G401.6 (cell line): Measurements from ENCODE around the gene ATP2B2.
"Not testable (repeated sequence)": the region's sequence is repeated elsewhere in the genome, so short reads cannot be mapped to it uniquely, and the experiment has no call there.

Source experiments
- FAIRE-seq: peaks from 2 replicates; lab custom pipeline; 2012; peaks lifted over from hg19 to GRCh38; lab: Jason Lieb, UNC

The ATP2B2 gene

DNA sequence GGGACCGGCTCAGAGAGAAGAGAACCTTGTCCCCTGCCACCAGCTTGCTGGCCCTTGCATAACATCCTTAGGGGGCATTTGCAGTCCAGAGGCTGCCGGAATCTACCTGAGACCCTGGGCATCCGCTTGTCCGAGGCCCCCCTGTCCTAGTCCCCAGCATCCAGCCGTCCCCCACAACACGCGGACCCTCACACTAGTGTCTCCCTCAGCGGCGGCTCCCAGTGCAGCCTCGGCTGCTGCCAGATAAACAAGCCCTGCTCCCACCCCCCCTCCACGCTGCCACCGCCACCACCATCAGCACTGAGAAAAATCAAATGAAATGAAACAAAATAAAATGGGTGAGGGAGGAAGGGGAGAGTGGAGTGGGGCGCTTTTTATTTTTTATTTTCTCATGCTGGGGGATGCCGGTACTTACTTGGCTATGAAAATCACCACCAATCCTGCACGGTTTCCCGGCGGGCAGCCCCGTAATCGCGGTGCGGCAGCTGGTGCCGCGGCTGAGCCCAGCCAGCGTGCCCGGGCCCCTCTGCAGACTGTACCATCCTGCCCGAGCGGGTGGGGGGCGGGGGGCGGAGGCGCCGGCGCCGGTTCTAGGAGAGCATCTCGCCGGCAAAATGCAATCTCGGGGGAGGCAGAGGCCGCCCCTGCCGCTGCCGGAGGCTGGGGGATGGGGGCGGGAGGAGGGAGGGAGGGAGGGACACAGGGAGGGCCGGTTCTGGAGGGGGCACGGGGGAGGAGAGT, at the start of gene ATP2B2:
Gene ATP2B2, minus strand, starts transcription at position 537 of the 741 bp plus-strand sequence. CDS start 56,043 bp downstream, outside the sequence.
- no peak for FAIRE-seq

DNA sequence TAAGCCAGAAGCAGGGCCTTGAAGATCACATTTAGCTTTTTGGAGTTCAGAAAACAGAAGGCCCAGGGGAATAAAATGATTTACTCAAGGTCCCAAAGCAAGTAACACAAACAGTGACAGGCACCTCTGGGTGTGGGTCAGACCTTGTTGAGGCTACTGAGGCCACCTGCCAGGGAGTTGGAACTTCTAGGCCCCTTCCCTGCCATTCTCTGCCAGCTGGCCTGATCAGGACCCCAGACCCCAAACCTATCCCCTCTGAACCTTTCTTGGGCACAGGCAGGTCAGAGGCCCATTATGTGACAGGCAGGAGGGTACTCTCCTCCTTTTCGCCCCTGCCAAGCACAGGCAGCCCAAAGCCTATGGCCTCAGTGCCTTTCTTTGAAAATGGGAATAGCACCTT, 49.4 kb upstream of the ATP2B2 start:
- FAIRE-seq: no peak

DNA sequence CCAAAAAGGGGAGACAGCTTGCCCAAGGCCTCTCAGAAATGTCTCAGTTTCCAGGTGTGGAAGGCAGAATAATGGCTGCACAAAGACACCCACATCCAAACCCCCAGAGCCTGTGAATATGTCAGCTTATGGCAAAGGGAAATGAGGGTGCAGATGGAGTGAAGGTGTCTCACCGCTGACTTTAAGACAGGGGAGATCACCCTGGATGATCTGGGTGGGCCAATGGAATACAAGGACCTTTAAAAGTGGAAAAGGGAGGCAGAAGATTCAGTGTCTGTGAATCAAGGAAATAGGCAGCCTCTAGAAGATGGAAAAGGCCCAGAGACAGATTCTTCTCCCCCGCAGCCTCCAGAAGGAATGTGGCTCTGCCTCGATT, 48.8 kb upstream of the ATP2B2 start:
- no peak for FAIRE-seq

DNA sequence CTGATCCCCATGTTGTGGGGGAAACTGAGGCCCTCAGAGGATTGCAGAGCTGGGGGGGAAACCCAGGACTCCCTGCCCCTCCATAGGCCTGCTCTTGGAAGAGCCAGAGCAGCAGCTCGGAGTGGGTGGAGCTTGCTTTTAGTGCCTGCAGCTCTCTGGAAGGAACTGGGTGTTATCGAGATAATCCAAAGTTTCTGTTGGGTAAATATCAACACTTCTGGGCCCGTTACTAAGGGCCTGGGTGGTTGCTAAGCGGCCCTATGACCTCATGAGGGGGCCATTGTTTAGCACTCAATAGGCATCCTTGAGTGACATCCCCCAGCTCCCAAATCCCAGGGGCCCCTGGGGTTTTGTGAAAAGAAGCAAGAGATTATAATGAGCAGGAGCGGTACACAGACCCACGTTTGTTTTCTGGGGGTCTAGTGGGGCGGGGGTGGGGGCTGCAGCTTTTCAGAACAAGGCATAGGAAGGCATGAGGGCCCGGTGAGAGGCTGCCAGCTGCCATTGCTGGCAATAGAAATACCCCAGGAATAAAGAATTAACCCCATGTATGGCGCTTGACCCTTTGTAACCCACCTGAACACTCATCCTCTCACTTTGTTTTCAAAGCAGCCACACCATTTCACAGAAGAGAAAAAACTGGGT, 48.3 kb upstream of the ATP2B2 start:
- FAIRE-seq: no peak

DNA sequence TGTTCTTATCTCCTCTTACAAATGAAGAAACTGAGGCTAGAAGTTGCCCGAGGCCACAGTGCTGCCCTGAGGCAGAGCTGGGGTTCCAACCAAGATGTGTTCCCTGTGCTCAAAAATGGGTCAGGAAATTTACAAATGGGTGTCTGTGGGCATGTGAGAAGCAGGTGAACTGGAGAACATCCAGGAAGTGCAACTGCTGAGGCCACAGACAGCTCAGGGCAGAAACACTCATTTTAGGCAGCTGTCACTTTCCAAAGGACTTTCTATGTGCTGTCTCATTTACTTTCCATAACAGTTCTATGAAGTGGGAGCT, 47.2 kb upstream of the ATP2B2 start:
- no peak for FAIRE-seq

DNA sequence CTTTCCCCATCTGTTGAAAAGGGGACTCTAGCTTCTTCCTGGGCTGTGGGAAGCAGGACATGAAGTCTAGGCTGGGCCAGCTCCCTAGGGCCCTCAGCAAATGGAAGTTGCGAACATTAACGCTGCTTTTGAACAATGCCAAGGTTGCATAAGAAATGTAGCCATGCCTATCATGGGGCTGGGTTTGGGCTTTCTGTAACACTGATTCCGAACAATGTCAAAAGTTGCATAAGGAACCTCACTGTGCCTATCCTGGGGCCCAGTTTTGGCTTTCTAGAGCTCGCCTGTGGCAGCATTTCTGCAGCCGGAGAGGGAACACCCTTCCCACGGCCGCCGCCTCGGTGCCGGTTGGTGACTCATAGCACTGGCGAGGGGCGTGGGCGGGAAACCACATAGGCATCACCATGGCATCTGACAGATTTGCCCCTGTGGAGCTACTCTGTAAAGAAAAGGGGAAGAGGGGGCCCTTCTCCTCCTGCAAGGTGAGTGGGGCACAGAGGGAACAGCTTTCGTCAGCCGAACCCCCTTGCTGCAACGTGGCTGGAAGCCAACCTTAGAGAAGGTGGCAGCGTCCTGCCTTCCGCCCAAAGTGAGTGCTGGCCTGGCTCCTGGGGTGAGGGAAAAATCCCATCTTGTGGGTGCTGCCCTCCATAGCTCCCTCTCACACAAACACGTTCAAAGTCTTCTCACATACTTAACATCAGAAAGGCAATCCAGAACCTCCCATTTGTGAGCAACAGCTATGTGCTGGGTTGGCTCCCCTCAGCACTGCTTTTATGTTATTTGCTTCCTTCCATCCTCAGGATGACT, 46.6 kb upstream of the ATP2B2 start:
- FAIRE-seq: no peak

DNA sequence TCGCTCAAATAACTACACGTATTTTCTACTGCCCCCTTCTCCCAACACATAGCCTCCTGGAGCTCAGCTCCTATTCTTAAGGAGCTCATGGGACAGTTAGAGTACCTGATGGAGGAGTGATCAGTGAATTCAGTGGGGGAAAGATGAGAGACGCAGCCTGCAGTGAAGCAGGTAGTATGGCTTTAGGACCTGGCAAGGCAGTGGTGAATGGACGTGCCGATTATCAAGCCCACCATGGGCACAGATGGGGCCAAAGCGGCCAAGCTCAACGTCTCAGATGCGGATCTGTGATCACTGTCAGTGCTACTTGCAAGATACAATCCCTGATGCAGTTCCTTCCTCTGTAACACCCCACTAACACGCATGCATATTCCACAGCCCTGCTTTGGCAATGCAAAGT, 45.8 kb upstream of the ATP2B2 start:
- FAIRE-seq: no peak

DNA sequence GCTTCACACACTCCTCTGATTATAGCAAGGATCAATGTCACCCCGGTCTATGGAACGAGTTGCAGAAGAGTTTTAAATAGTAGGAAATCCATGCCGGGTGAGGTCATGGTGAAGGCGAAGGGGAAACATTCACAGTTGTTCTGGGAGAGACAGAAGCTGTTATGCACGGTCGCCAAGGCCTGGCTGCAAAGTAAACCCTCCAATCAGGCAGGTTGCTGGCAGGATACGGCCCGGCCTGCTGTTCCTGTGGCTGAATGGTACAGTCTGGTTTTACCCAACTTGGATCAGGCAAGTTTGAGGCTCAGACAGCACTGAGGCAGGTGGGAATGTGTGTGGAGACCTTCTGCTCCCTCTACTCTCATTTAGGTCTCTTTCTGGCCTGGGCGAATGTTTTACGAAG, 45.3 kb upstream of the ATP2B2 start:
- FAIRE-seq: no peak

DNA sequence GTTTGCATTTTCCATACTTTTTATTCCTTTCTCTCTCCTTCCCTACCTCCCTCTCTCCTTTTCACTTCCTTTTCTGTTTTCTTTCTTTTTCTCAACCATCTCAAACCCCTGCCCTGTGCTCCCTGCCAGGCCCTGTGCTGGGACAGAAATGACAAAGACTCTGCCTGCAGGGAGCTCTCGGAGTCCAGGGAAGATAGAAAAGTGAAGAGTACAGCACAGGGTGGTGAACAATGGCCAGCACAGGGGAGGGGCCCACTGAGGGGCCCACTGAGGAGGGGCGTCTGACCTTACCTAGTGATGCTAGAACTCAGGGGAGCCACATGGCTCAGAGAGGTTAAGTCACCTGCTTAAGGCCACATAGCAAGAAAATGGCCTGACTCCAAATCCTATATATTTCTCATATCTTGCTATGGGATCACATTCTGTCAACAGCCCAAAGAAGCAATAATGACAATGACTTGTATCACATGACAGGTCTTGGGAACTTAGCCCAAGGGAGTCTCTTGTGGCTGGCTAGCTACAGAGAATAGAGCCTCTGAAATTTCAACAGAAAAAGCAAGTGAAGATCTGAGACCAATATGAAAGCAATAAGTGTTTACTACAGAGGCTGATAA, 44.3 kb upstream of the ATP2B2 start:
- no peak for FAIRE-seq

DNA sequence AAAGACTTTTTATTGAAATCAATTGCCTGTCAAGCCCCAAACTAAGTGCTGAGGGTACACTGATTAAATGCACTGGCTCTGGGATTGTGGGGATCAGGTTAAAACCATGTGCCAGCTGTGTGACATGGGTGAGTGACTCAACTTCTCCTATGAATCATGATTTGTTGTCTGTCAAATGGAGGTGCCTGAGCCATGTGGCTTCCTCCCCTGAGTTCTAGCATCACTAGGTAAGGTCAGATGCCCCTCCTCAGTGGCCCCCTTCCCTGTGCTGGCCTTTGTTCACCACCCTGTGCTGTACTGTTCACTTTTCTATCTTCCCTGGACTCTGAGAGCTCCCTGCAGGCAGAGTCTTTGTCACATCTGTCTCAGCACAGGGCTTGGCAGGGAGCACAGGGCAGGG, 43.6 kb upstream of the ATP2B2 start:
- FAIRE-seq: no peak

DNA sequence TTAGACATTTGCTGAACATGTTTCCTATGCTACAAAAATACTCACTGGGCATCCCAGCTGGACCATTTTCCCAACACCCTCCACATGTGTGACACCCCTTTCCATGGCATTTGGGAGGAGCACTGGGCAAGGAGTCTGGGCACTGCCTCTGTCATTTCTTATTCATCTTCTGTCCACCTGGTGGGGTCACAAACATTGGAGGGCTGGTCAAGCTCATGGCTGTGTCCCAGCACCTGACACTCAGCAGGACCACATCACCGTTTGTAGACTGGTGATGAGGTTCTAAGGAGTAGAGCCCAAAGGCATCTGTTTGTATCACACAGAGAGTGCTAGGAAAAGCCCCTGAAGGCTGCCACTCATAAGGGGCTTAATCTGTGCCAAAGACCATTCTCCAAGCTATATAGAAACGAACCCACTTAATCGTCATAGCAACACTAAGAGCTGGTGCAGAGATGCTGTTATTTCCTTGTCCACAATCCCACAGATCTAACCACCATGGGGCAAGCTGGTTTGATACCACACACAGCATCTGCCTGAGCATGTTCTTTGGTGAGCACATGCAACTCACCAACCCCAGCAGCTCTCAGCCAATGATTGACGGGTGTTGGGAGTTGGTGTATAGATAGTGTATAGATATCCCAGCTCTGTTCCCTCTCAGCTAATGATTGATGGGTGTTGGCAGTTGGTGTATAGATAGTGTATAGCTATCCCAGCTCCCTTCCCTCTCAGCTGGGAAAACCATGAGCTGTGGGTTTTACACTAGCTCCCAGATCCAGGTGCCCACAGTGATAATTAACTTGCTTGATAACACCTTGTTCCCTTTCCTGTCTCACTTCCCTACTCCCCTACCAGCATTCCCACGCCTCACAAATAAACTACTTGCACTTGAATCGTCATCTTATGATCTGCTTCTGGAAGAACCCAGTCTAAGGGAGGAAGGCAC, 42.7 kb upstream of the ATP2B2 start:
- no peak for FAIRE-seq

DNA sequence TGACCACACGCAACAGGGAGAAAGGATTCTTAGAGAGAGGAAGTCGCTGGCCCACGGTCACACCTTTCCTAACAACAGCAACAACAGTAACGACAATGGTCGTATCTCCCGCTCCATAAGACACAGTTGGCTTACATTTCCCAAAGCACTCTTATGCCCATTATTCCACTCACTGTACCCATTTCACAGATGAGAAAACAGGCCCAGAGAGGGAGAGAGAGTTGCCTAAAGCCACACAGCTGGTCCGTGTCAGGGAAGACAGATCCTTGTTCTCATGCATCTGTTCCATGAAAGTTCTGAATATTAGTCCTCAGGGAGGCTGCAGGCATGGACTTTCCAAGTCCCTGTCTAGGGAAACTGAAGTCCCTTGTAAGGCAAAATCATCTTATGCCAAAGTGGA, 42.0 kb upstream of the ATP2B2 start:
- FAIRE-seq: no peak

DNA sequence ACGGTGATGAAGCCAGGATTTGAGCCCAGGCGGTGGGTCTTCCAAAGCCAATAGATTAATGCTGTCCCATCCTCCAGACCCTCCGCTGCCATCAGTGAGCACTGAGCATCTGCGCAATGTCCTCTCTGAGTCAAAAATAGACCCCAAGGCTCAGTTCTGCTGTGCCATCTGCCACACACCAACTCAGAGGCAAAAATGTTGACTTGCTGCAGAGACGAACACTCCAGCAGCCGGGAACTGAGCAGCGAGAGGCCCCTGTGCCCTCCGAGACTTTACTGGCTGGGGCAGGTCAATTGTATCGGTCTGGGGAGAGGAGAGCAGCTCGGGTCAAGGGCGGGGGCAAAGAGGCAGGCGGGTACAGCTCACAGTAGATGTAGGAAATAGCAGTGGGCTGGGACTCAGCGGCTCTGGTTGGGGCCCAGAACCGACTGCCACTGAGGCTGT, 41.5 kb upstream of the ATP2B2 start:
- no peak for FAIRE-seq

DNA sequence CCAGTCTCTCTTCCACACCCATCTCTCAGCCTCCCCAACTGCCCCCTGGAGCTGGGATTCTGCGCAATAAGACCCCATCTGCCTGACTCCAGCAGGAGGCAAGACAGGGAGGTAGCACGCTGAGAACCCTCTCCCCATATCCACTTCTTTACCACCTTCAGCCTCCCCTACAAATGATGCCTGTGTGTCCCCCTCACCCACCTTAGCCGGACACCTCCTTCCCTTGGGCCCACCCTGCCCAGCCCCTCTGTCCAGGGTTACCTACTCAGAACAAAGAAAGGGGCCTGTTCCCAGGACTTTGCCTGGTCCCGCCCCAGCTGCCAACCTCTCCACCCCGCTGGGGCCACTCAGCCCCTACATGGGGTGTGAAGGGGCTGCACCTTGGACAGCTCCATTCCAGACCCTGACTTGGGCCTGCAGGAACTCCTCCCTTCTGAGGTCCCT, 40.8 kb upstream of the ATP2B2 start:
- no peak for FAIRE-seq

DNA sequence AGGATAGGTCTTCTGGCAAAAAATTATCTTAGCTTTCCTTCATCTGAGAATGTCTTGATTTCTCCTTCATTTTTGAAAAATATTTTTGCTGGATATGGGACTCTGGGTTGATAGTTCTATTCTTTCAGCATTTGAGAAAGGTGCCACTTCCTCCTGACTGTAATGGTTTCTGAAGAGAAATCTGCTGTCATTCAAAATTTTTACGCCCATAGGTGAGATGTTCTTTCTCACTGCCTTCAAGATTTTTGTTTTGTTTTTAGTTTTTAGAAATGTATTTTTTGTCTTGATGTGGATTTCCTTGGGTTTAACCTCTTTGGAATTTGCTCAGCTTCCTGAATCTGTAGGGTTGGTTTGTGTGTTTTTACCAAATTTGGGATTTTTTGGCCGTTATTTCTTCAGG, 37.1 kb upstream of the ATP2B2 start:
- FAIRE-seq: no peak

DNA sequence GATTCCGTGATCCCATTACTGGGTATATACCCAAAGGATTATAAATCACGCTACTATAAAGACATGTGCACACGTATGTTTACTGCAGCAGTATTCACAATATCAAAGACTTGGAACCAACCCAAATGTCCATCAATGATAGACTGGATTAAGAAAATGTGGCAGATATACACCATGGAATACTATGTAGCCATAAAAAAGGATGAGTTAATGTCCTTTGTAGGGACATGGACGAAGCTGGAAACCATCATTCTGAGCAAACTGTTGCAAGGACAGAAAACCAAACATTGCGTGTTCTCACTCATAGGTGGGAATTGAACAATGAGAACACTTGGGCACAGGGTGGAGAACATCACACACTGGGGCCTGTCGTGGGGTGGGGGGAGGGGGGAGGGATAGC, 35.0 kb upstream of the ATP2B2 start:
- not testable (repeated sequence) for FAIRE-seq

DNA sequence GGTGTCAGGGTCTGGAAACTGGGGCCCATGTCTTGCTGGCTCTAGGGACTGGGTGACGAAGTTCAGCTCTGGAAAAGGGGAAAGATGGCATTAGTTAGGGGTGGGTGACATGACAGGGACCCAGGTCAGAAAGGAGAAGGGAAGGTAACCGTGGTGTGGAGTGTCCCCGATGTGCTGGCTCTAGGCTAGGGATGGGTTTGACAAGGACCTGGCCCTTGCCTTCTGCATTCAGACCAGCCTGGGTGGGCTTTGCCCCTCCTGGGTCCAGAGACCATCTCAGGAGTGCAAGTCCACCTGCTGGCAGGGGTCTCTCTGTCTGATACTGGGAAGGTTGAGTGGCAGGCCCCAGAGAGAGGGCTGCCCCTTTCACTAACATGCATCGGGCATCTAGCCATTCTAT, 28.7 kb upstream of the ATP2B2 start:
- no peak for FAIRE-seq

DNA sequence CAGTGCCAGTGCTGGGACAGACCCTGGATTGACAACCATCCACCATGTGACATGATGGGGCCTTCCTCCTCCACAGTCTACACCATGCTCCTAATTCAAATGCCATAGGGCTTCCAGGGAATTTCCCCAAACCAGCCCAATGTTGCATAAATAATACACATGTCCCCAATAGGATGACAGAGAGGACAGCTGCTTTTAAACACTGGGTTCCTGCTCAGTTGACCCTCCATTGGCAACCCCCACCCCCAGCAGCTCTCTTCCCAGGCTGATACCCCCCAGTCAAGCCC, 28.3 kb upstream of the ATP2B2 start:
- FAIRE-seq: no peak

DNA sequence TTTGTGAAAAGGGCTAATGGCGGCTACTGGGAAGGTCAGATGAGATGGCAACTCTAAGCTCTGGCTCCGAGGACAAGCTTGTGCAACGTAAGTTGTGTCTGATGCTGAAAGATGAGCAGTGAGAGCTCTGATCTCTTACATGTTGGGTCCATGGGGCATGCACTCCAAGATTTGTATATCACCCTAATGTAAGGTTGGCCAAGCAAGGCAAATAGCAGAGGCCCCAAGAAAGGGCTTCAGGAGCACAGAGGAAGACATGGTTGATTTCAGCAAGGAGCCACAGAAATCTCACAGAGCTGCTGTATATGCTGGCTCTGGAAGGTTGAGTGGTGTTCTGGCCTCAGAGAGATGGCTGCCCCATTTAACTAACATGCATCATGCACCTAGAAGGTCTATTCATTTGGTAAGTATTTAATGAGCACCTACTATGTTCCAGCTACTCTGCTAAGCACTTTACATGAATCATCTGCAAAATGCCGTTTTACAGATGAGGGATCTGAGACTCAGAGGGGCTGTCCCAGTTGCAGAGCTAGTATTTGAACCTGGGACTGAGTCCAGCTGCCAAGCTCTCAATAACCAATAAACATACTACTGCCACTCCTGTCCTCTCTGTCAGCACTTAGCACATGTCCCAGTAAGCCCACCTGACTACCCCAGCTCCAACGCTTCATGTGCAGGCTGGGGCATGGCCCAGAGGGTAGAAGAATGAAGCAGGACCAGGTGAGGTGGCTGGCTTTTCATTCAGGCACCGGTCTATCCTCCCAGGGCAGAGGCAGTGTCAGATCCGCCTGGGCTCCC, 27.8 kb upstream of the ATP2B2 start:
- no peak for FAIRE-seq

DNA sequence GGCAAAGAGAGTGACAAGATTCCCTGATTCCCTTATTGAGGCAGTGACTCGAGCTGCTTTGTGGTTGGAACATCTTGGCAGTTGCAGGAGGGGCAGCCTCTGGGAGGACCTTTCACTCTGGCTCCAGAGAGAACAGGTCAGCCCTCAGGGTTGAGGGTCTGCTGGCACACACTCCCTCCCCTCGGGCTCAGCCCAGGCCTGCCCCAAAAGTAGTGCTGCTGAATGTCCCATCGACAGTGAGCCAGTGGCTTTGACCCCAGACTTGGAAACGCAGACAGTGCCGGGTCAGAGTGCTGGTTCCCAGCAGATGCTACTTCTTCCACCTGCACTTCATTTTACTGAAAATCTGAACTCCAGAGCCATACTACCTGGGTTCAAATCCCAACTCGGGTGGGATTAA, 25.6 kb upstream of the ATP2B2 start:
- no peak for FAIRE-seq

DNA sequence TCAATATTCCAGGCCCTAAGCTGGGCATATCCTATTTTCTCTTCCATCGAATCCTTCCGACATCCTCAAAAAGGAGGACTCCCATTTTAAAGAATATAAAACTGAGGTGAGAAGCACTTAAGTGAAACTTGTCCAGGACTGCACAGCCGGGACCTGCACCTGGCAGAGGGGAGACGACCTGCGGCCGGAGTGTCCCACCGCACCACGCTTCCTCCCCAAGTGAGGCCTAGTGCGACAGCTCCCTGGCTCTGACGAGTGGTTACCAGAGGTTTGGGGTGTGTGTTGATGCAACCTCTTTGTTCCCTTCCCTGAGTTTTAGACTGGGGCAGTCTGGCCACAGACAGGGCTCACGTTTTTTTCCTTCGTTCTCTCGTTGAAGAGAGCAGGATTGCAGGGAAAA, 24.9 kb upstream of the ATP2B2 start:
- FAIRE-seq: no peak
